GM19397 (cell line): ENCODE data around the gene PODXL2.
"Not testable (repeated sequence)": the region's sequence is repeated elsewhere in the genome, so short reads cannot be mapped to it uniquely, and the experiment has no call there.

Experiments
- ATAC-seq: cut with Tn5 transposase; IDR thresholded peaks from one replicate; pipeline ENCODE4 v1.9.1; 2021; ENCODE audit warnings: mild to moderate bottlenecking, moderate library complexity; ENCODE audit not compliant: unreplicated experiment

The PODXL2 gene

GRCh38 chr3:127604546-127605165 lies 24.3 kb upstream of the PODXL2 start:
- no peak for ATAC-seq

- ATAC-seq: not testable (repeated sequence)
Measured at GRCh38 chr3:127605547-127605946, 23.4 kb upstream of the PODXL2 start.

- ATAC-seq: no peak
Measured at GRCh38 chr3:127606086-127606805, 22.7 kb upstream of the PODXL2 start.

GRCh38 chr3:127606981-127607595 lies 21.9 kb upstream of the PODXL2 start:
- ATAC-seq: no peak

- no peak for ATAC-seq
Measured at GRCh38 chr3:127607675-127608361, 21.2 kb upstream of the PODXL2 start.

GRCh38 chr3:127608362-127608718 lies 20.6 kb upstream of the PODXL2 start:
- no peak for ATAC-seq

GRCh38 chr3:127610105-127610504 lies 18.9 kb upstream of the PODXL2 start:
- ATAC-seq: no peak

- ATAC-seq: no peak
Measured at GRCh38 chr3:127611251-127611650, 17.7 kb upstream of the PODXL2 start.

- ATAC-seq: no peak
Measured at GRCh38 chr3:127612966-127613365, 16.0 kb upstream of the PODXL2 start.

GRCh38 chr3:127613406-127613805 lies 15.6 kb upstream of the PODXL2 start:
- ATAC-seq: no peak

GRCh38 chr3:127614928-127615589 lies 13.9 kb upstream of the PODXL2 start:
- ATAC-seq: no peak

GRCh38 chr3:127615631-127616305 lies 13.2 kb upstream of the PODXL2 start:
- ATAC-seq: no peak

GRCh38 chr3:127616836-127617605 lies 12.0 kb upstream of the PODXL2 start:
- ATAC-seq: no peak

GRCh38 chr3:127618891-127619290 lies 10.1 kb upstream of the PODXL2 start:
- ATAC-seq: no peak

- ATAC-seq: no peak
Measured at GRCh38 chr3:127620637-127621375, 8.2 kb upstream of the PODXL2 start.

- ATAC-seq: no peak
Measured at GRCh38 chr3:127622031-127622430, 7.0 kb upstream of the PODXL2 start.

- ATAC-seq: no peak
Measured at GRCh38 chr3:127622772-127623576, 6.0 kb upstream of the PODXL2 start.

GRCh38 chr3:127624063-127624462 lies 4.9 kb upstream of the PODXL2 start:
- no peak for ATAC-seq
